Measurements from ENCODE around the gene VAV2. TPM values are rescaled to one million over a fixed set of nuclear protein-coding genes. Genes with fewer than 3 reads are reported as not detected.
A peak's percentile ranks its signal among the peaks of the same experiment; 100 is the strongest.

VAV2 gene
- total and polyA plus RNA-seq, 5 donors from 2014 or later, result 0.24 to 0.67 (median 0.37) TPM; not detected in 1

DNA sequence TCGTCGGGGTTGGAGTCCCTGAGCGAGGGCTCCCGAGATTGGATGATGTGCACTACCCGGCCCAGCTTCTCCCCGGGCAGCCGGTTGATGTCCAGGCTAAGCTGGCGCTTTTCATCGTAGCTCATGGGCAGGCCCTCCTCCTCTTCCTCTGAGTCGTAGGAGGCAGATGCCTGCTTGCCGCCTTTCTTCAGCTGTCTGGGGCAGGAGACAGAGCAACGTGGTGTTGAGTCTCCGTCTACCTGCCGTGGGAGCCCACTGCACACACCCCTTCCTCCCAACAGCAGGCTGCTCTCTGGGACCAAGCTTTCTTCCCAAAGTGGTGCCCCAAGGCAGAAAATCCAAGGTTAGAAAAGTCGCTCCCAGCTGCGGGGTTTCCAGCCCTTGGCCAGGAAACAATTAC is 44.0 kb upstream of the VAV2 start:
- H3K27me3 Mint-ChIP-seq, result no peaks in the 10 kb centered on the region
- Histone ChIP-seq H3K27me3 (ENCODE audit: control insufficient read depth, insufficient read depth, low read length) (no peaks in the 10 kb centered on the region), H3K9me3 (ENCODE audit: control insufficient read depth in 2 of 2, low read length in 2 of 2) (peaks cover 7 to 8% of the 10 kb centered on the region in 2 experiments), H3K4me1 (ENCODE audit: control insufficient read depth, insufficient read depth, low read length, poor library complexity, severe bottlenecking) (no peaks in the 10 kb centered on the region), H3K36me3 (ENCODE audit: control insufficient read depth, insufficient read depth, low read length) (peaks cover 55% of the 10 kb centered on the region), H3K4me3 (ENCODE audit: low read depth, low read length) (no peak overlapping the region), H3K27ac (ENCODE audit: insufficient read depth, low read length, poor library complexity, severe bottlenecking) (no peak overlapping the region)
- DNase-seq (no peak), ATAC-seq (ENCODE audit: low read depth in 2 of 2) (no peak)
- H3K9me3 Mint-ChIP-seq, result peaks cover 0 to 12% (median 2%) of the 10 kb centered on the region in 7 donors
- peaks cover 57% of the 10 kb centered on the region for H3K36me3 Mint-ChIP-seq
- peak overlapping the region in 1 of 3 donors; percentile 91 for H3K27ac Mint-ChIP-seq
- H3K4me1 Mint-ChIP-seq, result no peaks in the 10 kb centered on the region
- H3K4me3 Mint-ChIP-seq, result no peak overlapping the region

DNA sequence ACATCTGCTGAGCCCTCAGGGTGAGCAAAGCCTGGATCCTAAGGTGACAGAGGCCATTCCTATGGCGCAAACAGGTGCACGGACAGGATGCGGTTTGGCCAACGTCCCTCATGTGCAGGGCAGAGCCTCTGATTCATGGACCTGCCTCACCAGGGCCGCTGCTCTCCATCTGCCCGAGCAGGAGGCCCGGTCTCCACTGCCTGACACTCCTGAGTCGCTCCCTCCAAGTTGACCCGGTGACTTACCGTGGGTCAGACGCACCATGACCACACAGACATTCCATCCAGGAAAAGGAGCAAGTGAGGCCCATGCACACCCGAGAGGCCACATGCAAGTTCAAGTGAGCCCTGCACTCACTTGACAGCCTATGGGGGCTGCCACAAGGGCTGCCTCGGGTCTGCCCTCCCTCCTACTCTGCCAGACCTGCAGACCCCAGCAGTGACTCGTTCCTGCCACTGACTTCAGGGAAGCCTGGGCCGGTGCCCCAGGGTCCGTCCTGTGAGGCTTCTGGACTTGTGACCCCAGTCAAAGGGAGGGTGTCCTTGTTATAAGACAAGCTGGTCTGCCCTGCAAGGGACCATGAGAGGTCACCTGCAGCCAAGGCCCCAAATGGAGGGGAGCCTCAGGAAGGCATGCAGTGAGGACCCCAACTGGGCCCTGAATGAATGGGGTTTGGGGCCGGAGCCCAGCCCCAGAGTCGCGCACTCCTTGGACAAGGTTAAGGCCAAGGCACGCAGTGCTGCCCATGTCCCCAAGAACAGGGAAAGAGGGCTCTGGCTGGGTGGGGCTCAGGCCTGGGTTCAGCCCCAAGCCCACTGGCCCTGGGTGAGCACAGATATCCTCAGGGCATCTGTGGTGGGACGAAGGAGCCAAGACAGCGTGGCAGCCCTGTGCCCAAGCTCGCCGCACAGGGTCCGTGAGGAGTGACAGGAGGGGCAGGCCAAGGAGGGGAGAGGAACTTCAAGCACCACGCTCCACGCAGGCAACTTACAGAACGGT is 43.2 kb upstream of the VAV2 start:
- Histone ChIP-seq H3K36me3 (ENCODE audit: control insufficient read depth, insufficient read depth, low read length) (peaks cover 48% of the 10 kb centered on the region), H3K4me1 (ENCODE audit: control insufficient read depth, insufficient read depth, low read length, poor library complexity, severe bottlenecking) (no peaks in the 10 kb centered on the region), H3K4me3 (ENCODE audit: low read depth, low read length) (no peak overlapping the region), H3K9me3 (ENCODE audit: control insufficient read depth in 2 of 2, low read length in 2 of 2) (peaks cover 7 to 8% of the 10 kb centered on the region in 2 experiments), H3K27ac (ENCODE audit: insufficient read depth, low read length, poor library complexity, severe bottlenecking) (no peak overlapping the region), H3K27me3 (ENCODE audit: control insufficient read depth, insufficient read depth, low read length) (no peaks in the 10 kb centered on the region)
- Mint-ChIP-seq H3K4me3 (no peak overlapping the region), H3K4me1 (no peaks in the 10 kb centered on the region), H3K27ac (no peak overlapping the region), H3K9me3 (peaks cover 0 to 12% (median 2%) of the 10 kb centered on the region in 7 donors), H3K27me3 (no peaks in the 10 kb centered on the region), H3K36me3 (peaks cover 50% of the 10 kb centered on the region)
- DNase-seq (no peak), ATAC-seq (ENCODE audit: low read depth in 2 of 2) (no peak)

DNA sequence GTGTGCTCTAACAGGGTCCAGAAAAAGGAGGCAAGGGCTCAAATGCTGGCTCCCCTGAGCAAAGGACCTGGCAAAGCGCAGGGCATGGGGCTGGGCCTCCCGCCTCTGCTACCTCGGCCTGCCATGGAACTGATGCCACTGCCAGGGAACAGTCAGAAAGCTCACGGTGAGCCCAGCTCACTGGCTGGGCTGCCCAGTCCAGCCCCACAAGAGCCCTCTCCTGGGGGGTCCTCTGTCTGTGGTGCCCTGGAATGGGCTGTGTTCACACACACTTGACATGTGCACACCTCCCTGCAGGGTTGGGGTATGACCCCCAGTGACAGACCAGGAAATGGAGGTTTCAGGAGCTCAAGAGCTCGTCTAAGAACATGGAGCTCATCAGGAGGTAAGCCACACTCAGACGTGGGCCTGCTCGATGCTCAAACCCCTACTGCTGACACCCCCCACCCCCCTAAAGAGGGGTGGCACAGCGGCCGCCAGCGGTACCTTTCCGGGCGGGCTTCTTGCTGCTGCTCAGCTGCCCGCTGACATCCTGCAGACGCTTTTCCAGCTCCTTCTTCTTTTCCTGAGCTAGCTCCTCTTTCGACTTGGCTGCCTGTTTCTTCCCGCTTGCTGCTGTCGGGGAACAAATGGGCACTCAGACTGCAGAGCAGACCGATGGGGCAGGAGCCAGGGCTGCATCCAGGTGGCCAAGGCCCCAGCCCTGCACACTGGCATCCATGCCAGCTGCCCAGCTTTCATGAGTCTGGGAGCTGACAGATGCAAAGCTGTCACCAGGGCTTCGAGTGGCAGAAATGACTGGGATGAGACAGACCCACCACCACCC is 42.3 kb upstream of the VAV2 start:
- Histone ChIP-seq H3K36me3 (ENCODE audit: control insufficient read depth, insufficient read depth, low read length) (peaks cover 42% of the 10 kb centered on the region), H3K27me3 (ENCODE audit: control insufficient read depth, insufficient read depth, low read length) (no peaks in the 10 kb centered on the region)
- no peaks in the 10 kb centered on the region for H3K27me3 Mint-ChIP-seq

DNA sequence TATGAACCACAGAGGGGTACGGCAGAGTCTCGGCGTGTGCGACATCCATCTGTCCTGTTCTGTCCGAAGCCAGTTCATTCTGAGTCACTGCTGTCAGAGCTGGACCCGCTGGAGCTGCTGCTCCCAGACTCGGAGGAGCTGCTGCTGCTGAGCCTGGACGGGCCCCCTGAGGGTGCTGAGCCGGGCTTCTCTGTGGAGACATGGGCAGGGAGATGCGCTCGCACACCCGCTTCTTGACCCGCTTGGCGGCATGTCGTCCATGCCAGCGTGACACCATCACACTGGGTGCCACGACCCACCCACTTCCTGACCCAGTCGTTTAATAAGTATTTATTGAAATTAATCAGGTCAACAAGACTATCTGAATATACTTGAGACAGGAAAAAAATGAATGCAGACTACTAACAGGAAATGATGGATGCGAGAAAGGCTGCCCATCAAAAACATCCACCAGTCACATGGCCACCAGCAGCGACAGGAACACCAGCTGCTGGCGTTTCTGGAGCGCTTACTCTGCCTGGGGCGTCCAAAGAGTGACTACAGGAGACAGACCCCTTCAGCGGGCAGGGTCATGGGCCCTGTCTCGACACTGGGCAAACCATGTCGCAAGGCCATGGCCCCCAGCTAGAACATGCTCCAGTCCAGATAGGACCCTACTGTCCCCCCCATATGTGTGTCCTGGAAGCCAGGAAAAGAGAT is 41.5 kb upstream of the VAV2 start:
- peak overlapping the region in 1 of 3 donors; percentile 38 for H3K27ac Mint-ChIP-seq
- H3K36me3 ChIP-seq (ENCODE audit: control insufficient read depth, insufficient read depth, low read length), result peaks cover 37% of the 10 kb centered on the region
- peaks cover 33% of the 10 kb centered on the region for H3K36me3 Mint-ChIP-seq
- H3K4me3 ChIP-seq (ENCODE audit: low read depth, low read length), result no peak overlapping the region
- H3K4me1 Mint-ChIP-seq, result no peaks in the 10 kb centered on the region
- DNase-seq (no peak), ATAC-seq (ENCODE audit: low read depth in 2 of 2) (no peak)
- H3K27ac ChIP-seq (ENCODE audit: insufficient read depth, low read length, poor library complexity, severe bottlenecking), result no peak overlapping the region
- no peaks in the 10 kb centered on the region for H3K27me3 Mint-ChIP-seq
- H3K4me3 Mint-ChIP-seq, result no peak overlapping the region
- H3K4me1 ChIP-seq (ENCODE audit: control insufficient read depth, insufficient read depth, low read length, poor library complexity, severe bottlenecking), result no peaks in the 10 kb centered on the region
- no peaks in the 10 kb centered on the region for H3K27me3 ChIP-seq (ENCODE audit: control insufficient read depth, insufficient read depth, low read length)
- peaks cover 3 to 7% of the 10 kb centered on the region in 2 experiments for H3K9me3 ChIP-seq (ENCODE audit: control insufficient read depth in 2 of 2, low read length in 2 of 2)
- peaks cover 0 to 4% (median 1%) of the 10 kb centered on the region in 7 donors for H3K9me3 Mint-ChIP-seq

More for the DNA sequence above, 42.3 kb upstream of the VAV2 start:
- no peaks in the 10 kb centered on the region for H3K4me1 Mint-ChIP-seq
- H3K36me3 Mint-ChIP-seq, result peaks cover 41% of the 10 kb centered on the region
- no peak overlapping the region for H3K27ac ChIP-seq (ENCODE audit: insufficient read depth, low read length, poor library complexity, severe bottlenecking)
- DNase-seq, result no peak
- peaks cover 0 to 11% (median 2%) of the 10 kb centered on the region in 7 donors for H3K9me3 Mint-ChIP-seq
- H3K27ac Mint-ChIP-seq, result no peak overlapping the region
- no peak overlapping the region for H3K4me3 ChIP-seq (ENCODE audit: low read depth, low read length)
- peaks cover 7 to 8% of the 10 kb centered on the region in 2 experiments for H3K9me3 ChIP-seq (ENCODE audit: control insufficient read depth in 2 of 2, low read length in 2 of 2)
- H3K4me3 Mint-ChIP-seq, result no peak overlapping the region
- no peak for ATAC-seq (ENCODE audit: low read depth in 2 of 2)
- no peaks in the 10 kb centered on the region for H3K4me1 ChIP-seq (ENCODE audit: control insufficient read depth, insufficient read depth, low read length, poor library complexity, severe bottlenecking)

DNA sequence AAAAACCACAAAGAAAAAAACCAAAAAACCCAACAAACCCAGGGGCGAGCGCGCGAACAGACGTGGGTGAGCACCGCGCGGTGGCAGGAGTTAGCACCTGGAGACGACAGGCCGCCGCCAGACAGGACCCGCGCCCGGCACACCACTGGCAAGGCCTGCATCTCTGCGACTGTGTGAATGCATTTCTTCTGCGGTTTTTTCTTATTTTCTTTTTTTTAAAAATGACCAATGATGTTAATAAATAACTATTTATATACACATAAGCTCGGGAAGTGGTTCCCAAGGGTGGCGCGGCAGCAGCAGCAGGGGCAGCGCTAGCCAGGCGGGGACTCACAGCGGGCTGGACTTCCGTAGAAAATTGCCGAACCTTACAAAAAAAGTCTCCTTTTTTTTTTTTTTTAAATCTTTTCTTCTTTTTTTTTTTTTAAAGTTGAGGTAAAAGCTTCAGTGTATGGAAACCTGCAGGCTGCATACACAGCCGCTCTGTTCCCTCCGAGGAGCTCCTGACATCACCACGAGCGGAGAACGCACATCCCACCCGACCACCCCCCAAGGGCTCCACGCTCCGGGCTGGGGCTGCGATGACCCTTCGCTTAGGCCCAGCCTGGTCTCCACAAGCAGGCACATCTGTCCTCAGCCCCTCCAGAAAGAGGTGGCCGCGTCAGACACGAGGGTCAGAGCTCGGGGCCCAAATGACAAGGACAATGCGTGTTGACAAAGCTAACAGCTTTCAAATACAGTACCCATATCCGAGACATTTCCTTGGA is 40.5 kb upstream of the VAV2 start:
- ATAC-seq (ENCODE audit: low read depth in 2 of 2) (no peak), DNase-seq (no peak)
- H3K27me3 ChIP-seq (ENCODE audit: control insufficient read depth, insufficient read depth, low read length), result no peaks in the 10 kb centered on the region
- H3K4me3 Mint-ChIP-seq, result no peak overlapping the region
- peak overlapping the region in 1 of 3 donors; percentile 58 for H3K27ac Mint-ChIP-seq
- no peaks in the 10 kb centered on the region for H3K4me1 ChIP-seq (ENCODE audit: control insufficient read depth, insufficient read depth, low read length, poor library complexity, severe bottlenecking)
- H3K9me3 Mint-ChIP-seq, result peaks cover 0 to 1% (median 0%) of the 10 kb centered on the region in 7 donors
- no peaks in the 10 kb centered on the region for H3K27me3 Mint-ChIP-seq
- peaks cover 0 to 6% (median 3%) of the 10 kb centered on the region in 4 donors for H3K4me1 Mint-ChIP-seq
- H3K36me3 ChIP-seq (ENCODE audit: control insufficient read depth, insufficient read depth, low read length), result peaks cover 37% of the 10 kb centered on the region
- H3K9me3 ChIP-seq (ENCODE audit: control insufficient read depth in 2 of 2, low read length in 2 of 2), result no peaks in the 10 kb centered on the region
- H3K27ac ChIP-seq (ENCODE audit: insufficient read depth, low read length, poor library complexity, severe bottlenecking), result no peak overlapping the region
- H3K4me3 ChIP-seq (ENCODE audit: low read depth, low read length), result no peak overlapping the region
- peaks cover 25% of the 10 kb centered on the region for H3K36me3 Mint-ChIP-seq

DNA sequence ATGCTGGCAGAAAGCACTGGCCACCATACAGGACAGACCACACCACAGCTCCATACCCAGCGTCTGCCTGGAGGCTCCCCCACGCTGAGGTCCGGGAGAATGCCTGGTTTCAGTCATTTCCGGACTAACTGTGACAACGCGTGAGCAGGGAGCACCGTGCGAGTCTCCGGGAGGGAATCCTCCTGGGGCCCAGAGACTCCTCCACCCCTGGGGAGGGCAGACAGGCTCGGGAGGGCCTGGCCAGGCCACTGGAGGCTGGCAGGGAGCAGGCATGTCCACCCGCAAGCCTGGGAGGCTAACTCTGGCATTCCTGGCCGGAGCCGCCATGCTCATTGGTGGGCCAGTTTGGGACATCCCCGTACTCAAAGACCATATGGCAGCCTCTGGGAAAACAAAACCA is 39.7 kb upstream of the VAV2 start:
- peaks cover 20% of the 10 kb centered on the region for H3K36me3 Mint-ChIP-seq
- H3K4me3 Mint-ChIP-seq, result no peak overlapping the region

More for the DNA sequence above, 39.7 kb upstream of the VAV2 start:
- H3K27me3 ChIP-seq (ENCODE audit: control insufficient read depth, insufficient read depth, low read length), result no peaks in the 10 kb centered on the region
- Mint-ChIP-seq H3K9me3 (peaks cover 0 to 1% (median 0%) of the 10 kb centered on the region in 7 donors), H3K27me3 (no peaks in the 10 kb centered on the region), H3K4me1 (peaks cover 0 to 10% (median 6%) of the 10 kb centered on the region in 4 donors), H3K27ac (no peak overlapping the region)
- DNase-seq (no peak), ATAC-seq (ENCODE audit: low read depth in 2 of 2) (no peak)
- H3K9me3 ChIP-seq (ENCODE audit: control insufficient read depth in 2 of 2, low read length in 2 of 2), result no peaks in the 10 kb centered on the region
- H3K36me3 ChIP-seq (ENCODE audit: control insufficient read depth, insufficient read depth, low read length), result peaks cover 37% of the 10 kb centered on the region
- H3K4me3 ChIP-seq (ENCODE audit: low read depth, low read length), result no peak overlapping the region
- no peaks in the 10 kb centered on the region for H3K4me1 ChIP-seq (ENCODE audit: control insufficient read depth, insufficient read depth, low read length, poor library complexity, severe bottlenecking)
- no peak overlapping the region for H3K27ac ChIP-seq (ENCODE audit: insufficient read depth, low read length, poor library complexity, severe bottlenecking)

Data from CD4-positive, CD25-positive, alpha-beta regulatory T cell (primary cell).